ENCODE measurements around the gene OXSR1.
"Not testable (repeated sequence)": the region's sequence is repeated elsewhere in the genome, so short reads cannot be mapped to it uniquely, and the experiment has no call there.

The OXSR1 gene

GRCh38 chr3:38146504-38146903 lies 18.8 kb upstream of the OXSR1 start:
- no peak for DNase-seq

GRCh38 chr3:38147421-38147820 lies 17.9 kb upstream of the OXSR1 start:
- no peak for DNase-seq

- no peak for DNase-seq
These were observed 16.9 kb upstream of the OXSR1 start for GRCh38 chr3:38148311-38148882.

GRCh38 chr3:38149708-38150107 lies 15.6 kb upstream of the OXSR1 start:
- DNase-seq: no peak

GRCh38 chr3:38150780-38151528 lies 14.4 kb upstream of the OXSR1 start:
- DNase-seq: no peak

GRCh38 chr3:38151667-38152265 lies 13.6 kb upstream of the OXSR1 start:
- DNase-seq: no peak

GRCh38 chr3:38152609-38153008 lies 12.7 kb upstream of the OXSR1 start:
- no peak for DNase-seq

GRCh38 chr3:38153221-38153620 lies 12.1 kb upstream of the OXSR1 start:
- no peak for DNase-seq

- DNase-seq: no peak
These were observed 11.3 kb upstream of the OXSR1 start for GRCh38 chr3:38154033-38154494.

- no peak for DNase-seq
These were observed 10.6 kb upstream of the OXSR1 start for GRCh38 chr3:38154625-38155255.

GRCh38 chr3:38155825-38156224 lies 9.5 kb upstream of the OXSR1 start:
- no peak for DNase-seq

GRCh38 chr3:38157117-38157516 lies 8.2 kb upstream of the OXSR1 start:
- DNase-seq: no peak

- DNase-seq: no peak
These were observed 7.7 kb upstream of the OXSR1 start for GRCh38 chr3:38157595-38157994.

- DNase-seq: no peak
These were observed 6.9 kb upstream of the OXSR1 start for GRCh38 chr3:38158472-38158871.

GRCh38 chr3:38160704-38161103 lies 4.6 kb upstream of the OXSR1 start:
- DNase-seq: not testable (repeated sequence)

GRCh38 chr3:38163117-38163840 lies 2.1 kb upstream of the OXSR1 start:
- peak; percentile 30 for DNase-seq

GRCh38 chr3:38163841-38164642 lies 1.3 kb upstream of the OXSR1 start:
- no peak for DNase-seq

GRCh38 chr3:38164643-38164951 lies 740 bp upstream of the OXSR1 start:
- DNase-seq: no peak

GRCh38 chr3:38165722-38166387 lies 518 bp downstream of the OXSR1 start:
- DNase-seq: peak; percentile 62

- no peak for DNase-seq
These were observed 2.3 kb downstream of the OXSR1 start for GRCh38 chr3:38167591-38167990.

- DNase-seq: no peak
These were observed 3.1 kb downstream of the OXSR1 start for GRCh38 chr3:38168151-38169026.

All from RPMI8226 (cell line).